ENCODE results near the gene ABCA7.

ABCA7 gene

GRCh38 chr19:1040476-1041271 is 767 bp downstream of the ABCA7 start:
- DNase-seq (ENCODE audit: low read depth in 1 of 2, low spot score in 1 of 2), result peak; percentile 70 to 86

DNA sequence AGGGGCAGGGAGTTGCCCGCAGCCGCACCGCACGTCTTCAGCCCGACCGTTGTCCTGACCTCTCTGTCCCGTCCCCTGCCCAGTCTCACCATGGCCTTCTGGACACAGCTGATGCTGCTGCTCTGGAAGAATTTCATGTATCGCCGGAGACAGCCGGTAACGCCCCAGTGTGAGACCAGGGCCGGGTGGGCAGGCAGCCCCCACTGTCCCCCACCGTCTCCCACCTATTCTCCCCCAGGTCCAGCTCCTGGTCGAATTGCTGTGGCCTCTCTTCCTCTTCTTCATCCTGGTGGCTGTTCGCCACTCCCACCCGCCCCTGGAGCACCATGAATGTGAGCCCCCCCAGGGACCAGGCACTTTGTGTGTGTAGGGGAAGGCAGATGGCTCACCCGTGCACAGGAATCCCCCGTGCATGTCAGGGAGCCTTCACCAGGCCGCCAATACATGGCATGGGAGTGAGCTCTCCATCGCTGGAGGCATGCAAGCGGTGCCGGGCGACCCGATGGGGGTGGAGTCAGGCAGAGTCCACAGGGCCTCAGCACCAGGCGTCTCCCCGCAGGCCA is 1.4 kb downstream of the ABCA7 start:
- no peak for DNase-seq (ENCODE audit: low read depth in 1 of 2, low spot score in 1 of 2)

DNA sequence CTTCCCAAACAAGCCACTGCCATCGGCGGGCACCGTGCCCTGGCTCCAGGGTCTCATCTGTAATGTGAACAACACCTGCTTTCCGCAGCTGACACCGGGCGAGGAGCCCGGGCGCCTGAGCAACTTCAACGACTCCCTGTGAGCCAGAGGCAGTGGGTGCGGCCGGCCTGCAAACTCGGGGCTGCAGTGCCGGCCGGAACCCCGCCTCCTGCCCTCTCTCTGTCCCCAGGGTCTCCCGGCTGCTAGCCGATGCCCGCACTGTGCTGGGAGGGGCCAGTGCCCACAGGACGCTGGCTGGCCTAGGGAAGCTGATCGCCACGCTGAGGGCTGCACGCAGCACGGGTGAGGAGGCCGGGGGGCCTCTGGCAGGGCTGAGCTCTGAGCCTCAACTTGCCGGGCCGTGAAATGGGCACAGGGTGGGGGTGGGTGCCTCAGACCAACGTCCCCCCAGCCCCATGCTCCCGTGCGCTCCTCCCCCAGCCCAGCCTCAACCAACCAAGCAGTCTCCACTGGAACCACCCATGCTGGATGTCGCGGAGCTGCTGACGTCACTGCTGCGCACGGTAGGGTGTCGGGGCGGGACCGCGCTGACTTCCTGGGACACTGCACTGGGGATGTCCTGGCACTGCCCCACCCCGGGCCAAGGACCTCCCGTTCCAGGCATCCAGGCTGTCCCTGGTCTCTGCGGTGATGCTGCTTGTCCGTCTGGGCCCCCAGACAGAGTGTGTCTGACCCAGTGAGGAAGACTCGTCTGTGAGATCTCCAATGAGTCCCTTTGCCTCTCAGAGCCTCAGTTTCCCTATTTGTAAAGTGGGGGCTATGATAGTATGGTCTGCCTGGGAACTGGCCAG is 2.2 kb downstream of the ABCA7 start:
- DNase-seq (ENCODE audit: low read depth in 1 of 2, low spot score in 1 of 2), result no peak

DNA sequence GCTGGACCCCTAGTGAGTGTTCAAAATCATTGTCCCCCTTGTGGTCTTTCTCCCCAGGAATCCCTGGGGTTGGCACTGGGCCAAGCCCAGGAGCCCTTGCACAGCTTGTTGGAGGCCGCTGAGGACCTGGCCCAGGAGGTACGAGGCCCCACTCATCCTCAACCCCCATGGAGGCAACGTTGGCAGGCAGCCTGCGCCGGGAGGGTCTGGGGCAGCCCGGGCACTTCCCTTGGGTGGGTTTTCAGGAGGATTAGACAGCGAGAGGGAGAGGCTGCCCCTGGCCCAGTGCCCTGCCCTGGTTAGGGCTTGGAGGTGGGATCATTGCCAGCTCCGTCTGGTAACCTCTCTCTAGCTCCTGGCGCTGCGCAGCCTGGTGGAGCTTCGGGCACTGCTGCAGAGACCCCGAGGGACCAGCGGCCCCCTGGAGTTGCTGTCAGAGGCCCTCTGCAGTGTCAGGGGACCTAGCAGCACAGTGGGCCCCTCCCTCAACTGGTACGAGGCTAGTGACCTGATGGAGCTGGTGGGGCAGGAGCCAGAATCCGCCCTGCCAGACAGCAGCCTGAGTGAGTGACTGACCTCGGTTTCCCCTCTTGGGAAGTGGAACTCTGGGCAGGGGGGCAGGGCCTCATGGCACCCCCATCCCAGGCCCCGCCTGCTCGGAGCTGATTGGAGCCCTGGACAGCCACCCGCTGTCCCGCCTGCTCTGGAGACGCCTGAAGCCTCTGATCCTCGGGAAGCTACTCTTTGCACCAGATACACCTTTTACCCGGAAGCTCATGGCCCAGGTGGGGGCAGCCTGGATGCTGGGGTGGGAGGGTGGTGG is 3.0 kb downstream of the ABCA7 start:
- DNase-seq (ENCODE audit: low read depth in 1 of 2, low spot score in 1 of 2), result no peak

DNA sequence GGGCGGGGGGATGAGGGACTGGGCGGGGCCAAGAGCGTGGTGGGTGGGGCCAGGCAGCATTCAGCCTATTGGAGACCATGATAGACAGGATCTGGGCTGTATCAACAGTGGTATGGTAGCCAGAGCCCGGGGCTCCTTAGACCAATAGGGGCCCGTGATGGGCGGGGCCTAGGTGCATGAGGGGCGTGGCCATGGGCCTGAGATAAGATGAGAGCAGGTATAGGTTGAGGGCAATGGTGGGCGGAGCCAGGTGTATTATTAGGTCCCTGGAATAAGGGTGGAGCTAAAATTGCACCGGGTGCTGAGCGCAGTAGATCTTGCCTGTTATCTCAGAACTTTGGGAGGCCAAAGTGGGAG is 5.3 kb downstream of the ABCA7 start:
- peak in 1 of 2 donors; percentile 28 for DNase-seq (ENCODE audit: low read depth in 1 of 2, low spot score in 1 of 2)

DNA sequence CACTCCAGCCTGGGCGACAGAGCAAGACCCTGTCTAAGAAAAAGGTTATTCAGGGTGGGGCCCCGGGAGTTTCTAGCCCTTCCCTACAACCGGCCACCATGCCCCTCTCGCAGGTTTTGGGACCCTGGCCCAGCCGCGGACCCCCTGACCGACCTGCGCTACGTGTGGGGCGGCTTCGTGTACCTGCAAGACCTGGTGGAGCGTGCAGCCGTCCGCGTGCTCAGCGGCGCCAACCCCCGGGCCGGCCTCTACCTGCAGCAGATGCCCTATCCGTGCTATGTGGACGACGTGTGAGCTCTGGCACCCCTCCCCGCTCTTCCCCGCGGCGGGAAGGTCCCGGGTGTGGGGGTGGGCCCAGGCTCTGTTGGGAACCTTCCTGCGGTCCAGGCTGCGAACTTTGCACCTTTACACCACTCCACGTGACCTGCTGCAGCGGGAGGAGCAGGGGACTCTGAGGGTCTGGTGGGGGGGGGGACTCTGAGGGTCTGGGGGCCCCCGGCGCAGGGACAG is 6.3 kb downstream of the ABCA7 start:
- DNase-seq (ENCODE audit: low read depth in 1 of 2, low spot score in 1 of 2), result no peak

DNA sequence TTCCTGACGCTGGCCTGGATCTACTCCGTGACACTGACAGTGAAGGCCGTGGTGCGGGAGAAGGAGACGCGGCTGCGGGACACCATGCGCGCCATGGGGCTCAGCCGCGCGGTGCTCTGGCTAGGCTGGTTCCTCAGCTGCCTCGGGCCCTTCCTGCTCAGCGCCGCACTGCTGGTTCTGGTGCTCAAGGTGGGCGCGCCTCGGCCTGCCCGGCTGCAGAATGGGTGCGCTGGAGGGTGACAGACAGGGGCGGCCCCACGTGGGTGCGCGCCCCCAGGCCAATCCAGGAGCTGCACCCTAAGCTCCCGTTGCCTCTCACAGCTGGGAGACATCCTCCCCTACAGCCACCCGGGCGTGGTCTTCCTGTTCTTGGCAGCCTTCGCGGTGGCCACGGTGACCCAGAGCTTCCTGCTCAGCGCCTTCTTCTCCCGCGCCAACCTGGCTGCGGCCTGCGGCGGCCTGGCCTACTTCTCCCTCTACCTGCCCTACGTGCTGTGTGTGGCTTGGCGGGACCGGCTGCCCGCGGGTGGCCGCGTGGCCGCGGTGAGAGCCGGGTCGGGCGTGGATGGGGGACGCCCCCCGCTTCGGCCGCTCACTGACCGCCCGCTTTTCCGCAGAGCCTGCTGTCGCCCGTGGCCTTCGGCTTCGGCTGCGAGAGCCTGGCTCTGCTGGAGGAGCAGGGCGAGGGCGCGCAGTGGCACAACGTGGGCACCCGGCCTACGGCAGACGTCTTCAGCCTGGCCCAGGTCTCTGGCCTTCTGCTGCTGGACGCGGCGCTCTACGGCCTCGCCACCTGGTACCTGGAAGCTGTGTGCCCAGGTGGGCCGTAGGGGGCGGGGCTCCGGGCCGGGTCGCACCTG is 7.2 kb downstream of the ABCA7 start:
- no peak for DNase-seq (ENCODE audit: low read depth in 1 of 2, low spot score in 1 of 2)

GRCh38 chr19:1047696-1048147 is 7.8 kb downstream of the ABCA7 start:
- DNase-seq (ENCODE audit: low read depth in 1 of 2, low spot score in 1 of 2), result no peak

DNA sequence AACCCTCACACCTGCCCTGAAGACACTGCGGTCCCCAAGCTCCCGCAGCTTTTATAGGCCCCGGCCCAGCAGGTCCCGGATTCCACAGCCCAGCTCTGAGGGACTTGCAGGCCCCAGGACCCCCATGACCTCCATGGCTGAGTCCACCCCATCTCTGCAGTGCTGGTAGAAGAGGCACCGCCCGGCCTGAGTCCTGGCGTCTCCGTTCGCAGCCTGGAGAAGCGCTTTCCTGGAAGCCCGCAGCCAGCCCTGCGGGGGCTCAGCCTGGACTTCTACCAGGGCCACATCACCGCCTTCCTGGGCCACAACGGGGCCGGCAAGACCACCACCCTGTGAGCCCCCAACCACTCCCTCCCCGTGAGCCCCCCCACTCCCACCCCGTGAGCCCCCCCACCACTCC is 9.2 kb downstream of the ABCA7 start:
- no peak for DNase-seq (ENCODE audit: low read depth in 1 of 2, low spot score in 1 of 2)

DNA sequence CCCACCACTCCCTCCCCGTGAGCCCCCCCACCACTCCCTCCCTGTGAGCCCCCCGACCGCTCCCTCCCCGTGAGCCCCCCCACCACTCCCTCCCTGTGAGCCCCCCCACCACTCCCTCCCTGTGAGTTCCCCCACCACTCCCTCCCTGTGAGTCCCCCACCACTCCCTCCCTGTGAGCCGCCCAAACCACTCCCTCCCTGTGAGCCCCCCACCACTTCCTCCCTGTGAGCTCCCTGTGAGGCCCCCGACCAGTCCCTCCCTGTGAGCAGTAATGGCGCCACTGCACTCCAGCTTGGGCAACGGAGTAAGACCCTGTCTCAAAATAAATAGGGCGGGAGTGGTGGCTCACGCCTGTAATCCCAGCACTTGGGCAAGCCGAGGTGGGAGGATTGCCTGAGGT is 9.9 kb downstream of the ABCA7 start:
- DNase-seq (ENCODE audit: low read depth in 1 of 2, low spot score in 1 of 2), result no peak

DNA sequence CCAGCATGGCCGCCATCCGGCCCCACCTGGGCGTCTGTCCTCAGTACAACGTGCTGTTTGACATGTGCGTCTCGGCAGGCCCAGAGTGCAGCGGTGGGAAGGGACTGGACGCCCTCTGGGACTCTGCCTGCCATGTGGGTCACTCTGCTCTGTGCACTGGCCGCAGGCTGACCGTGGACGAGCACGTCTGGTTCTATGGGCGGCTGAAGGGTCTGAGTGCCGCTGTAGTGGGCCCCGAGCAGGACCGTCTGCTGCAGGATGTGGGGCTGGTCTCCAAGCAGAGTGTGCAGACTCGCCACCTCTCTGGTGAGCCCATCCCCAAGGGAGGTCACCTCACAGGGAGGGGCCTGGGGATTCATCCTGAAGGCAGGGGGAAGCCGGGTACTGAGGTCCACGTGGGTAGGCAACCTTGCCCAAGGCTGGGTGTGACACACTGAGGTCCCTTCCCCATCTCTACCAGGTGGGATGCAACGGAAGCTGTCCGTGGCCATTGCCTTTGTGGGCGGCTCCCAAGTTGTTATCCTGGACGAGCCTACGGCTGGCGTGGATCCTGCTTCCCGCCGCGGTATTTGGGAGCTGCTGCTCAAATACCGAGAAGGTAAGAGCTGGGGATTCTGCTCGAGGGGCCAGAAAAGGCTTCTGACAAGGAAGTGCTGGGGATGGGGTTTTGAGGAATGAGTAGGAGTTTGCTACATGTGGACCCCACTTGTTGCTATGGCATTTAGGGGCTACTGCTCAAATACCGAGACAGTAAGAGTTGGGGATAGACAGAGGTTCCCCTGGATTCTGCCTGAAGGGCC is 11.3 kb downstream of the ABCA7 start:
- DNase-seq (ENCODE audit: low read depth in 1 of 2, low spot score in 1 of 2), result no peak

GRCh38 chr19:1051791-1052190 is 11.9 kb downstream of the ABCA7 start:
- DNase-seq (ENCODE audit: low read depth in 1 of 2, low spot score in 1 of 2), result no peak

GRCh38 chr19:1052349-1052975 is 12.6 kb downstream of the ABCA7 start:
- DNase-seq (ENCODE audit: low read depth in 1 of 2, low spot score in 1 of 2), result no peak

- no peak for DNase-seq (ENCODE audit: low read depth in 1 of 2, low spot score in 1 of 2)
Measured at GRCh38 chr19:1053176-1054101, 13.5 kb downstream of the ABCA7 start.

DNA sequence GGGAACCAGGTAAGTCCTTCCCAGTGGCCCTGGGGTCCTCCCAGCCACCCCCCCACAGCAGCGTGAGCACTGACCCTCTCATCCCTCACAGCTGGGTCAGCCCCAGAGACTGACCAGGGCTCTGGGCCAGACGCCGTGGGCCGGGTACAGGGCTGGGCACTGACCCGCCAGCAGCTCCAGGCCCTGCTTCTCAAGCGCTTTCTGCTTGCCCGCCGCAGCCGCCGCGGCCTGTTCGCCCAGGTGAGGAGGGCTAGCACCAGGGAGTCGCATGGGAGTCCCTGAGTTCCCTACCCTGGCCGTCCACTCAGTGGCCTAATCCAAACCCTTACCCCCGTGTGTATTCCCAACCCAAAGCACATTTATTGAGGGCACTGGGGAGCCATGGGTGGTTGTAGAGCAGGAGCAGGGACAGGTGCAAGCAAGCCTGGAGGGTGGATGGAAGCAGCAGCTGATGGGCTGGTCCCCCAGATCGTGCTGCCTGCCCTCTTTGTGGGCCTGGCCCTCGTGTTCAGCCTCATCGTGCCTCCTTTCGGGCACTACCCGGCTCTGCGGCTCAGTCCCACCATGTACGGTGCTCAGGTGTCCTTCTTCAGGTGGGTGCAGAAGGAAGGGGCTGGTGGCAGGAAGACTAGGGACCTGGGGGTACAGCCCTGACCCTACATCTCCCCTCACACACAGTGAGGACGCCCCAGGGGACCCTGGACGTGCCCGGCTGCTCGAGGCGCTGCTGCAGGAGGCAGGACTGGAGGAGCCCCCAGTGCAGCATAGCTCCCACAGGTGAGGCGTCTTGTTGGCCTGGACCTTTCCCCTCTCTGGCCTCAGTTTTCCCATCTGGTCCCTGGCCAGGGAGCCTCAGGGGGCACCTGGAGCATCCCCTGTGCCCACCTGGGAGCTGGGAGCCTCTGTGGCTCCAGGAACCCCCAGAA is 14.5 kb downstream of the ABCA7 start:
- DNase-seq (ENCODE audit: low read depth in 1 of 2, low spot score in 1 of 2), result no peak

DNA sequence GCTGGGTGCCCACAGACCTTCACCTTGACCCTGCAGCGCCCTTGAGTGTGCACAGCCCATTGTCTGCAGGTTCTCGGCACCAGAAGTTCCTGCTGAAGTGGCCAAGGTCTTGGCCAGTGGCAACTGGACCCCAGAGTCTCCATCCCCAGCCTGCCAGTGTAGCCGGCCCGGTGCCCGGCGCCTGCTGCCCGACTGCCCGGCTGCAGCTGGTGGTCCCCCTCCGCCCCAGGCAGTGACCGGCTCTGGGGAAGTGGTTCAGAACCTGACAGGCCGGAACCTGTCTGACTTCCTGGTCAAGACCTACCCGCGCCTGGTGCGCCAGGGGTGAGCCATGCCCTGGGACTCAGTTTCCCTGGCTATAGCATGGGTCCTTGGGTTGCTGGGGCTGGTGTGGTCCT is 15.1 kb downstream of the ABCA7 start:
- no peak for DNase-seq (ENCODE audit: low read depth in 1 of 2, low spot score in 1 of 2)
